Neural cell (in vitro differentiated cells): ENCODE data around the gene GGA1. TPM values are rescaled to one million over a fixed set of nuclear protein-coding genes. Genes with fewer than 3 reads are reported as not detected.
"Not testable (repeated sequence)": the region's sequence is repeated elsewhere in the genome, so short reads cannot be mapped to it uniquely, and the experiment has no call there.

Experiments
- H2AFZ ChIP-seq: fragments of 200-600, 300-800 bp; sonication (generic), shearing (Covaris generic); 2 replicates; pipeline ENCODE4 v1.6.0; 2014; ENCODE audit warnings: low read depth, mild to moderate bottlenecking, antibody characterized with exemption, low read length, moderate library complexity
- H3F3A ChIP-seq: fragments of 200-600 bp; shearing (Covaris generic); 2 replicates; pipeline ENCODE4 v1.6.1; 2016; ENCODE audit warnings: mild to moderate bottlenecking, moderate library complexity, mixed read lengths, antibody characterized with exemption, low read length; ENCODE audit not compliant: insufficient read depth, poor library complexity, severe bottlenecking
- H3K27ac ChIP-seq: fragments of 200-600, 300-800 bp; sonication (generic), shearing (Covaris generic); 2 replicates; pipeline ENCODE4 v1.5.1; 2014; ENCODE audit warnings: mild to moderate bottlenecking, low read length, moderate library complexity
- H3K27me3 ChIP-seq: fragments of 300-800, 200-600 bp; sonication (generic), shearing (Covaris generic); 2 replicates; pipeline ENCODE4 v1.6.0; 2014; ENCODE audit warnings: mild to moderate bottlenecking, low read depth, low read length, moderate library complexity; ENCODE audit not compliant: insufficient read depth
- H3K36me3 ChIP-seq: fragments of 300-800, 200-600 bp; sonication (generic), shearing (Covaris generic); 2 replicates; pipeline ENCODE4 v1.5.1; 2014; ENCODE audit warnings: mild to moderate bottlenecking, antibody characterized with exemption, low read length, moderate library complexity; ENCODE audit not compliant: insufficient read depth
- H3K4me2 ChIP-seq: fragments of 300-800, 200-600 bp; sonication (generic), shearing (Covaris generic); 2 replicates; pipeline ENCODE4 v1.6.0; 2014; ENCODE audit warnings: mild to moderate bottlenecking, low read length
- H3K4me3 ChIP-seq: fragments of 300-800, 200-600 bp; sonication (generic), shearing (Covaris generic); 2 replicates; pipeline ENCODE4 v1.5.1; 2014; ENCODE audit warnings: mild to moderate bottlenecking, low read length, moderate library complexity
- H3K79me2 ChIP-seq: fragments of 200-600 bp; shearing (Covaris generic); replicated peaks from 2 replicates; pipeline ENCODE4 v1.6.0; 2014; ENCODE audit warnings: mild to moderate bottlenecking, low read length, moderate library complexity; ENCODE audit not compliant: insufficient read depth
- H3K9ac ChIP-seq: fragments of 300-800, 200-600 bp; sonication (generic), shearing (Covaris generic); 2 replicates; pipeline ENCODE4 v1.6.1; 2016; ENCODE audit warnings: mild to moderate bottlenecking, low read length, mixed read lengths
- H3K9me2 ChIP-seq: fragments of 200-600 bp; shearing (Covaris generic); 2 replicates; pipeline ENCODE4 v1.6.1; 2016; ENCODE audit warnings: mild to moderate bottlenecking, low read length, mixed read lengths; ENCODE audit not compliant: insufficient read depth
- H3K9me3 ChIP-seq: fragments of 200-600, 300-800 bp; sonication (generic), shearing (Covaris generic); 2 replicates; pipeline ENCODE4 v1.6.1; 2016; ENCODE audit warnings: mild to moderate bottlenecking, mixed run types, low read length, moderate library complexity, mixed read lengths
- H4K20me1 ChIP-seq: fragments of 200-600 bp; shearing (Covaris generic); 2 replicates; pipeline ENCODE4 v1.6.1; 2016; ENCODE audit warnings: mild to moderate bottlenecking, mixed run types; ENCODE audit not compliant: insufficient read depth
- CTCF ChIP-seq: fragments of 450-650 bp; IDR thresholded peaks from 2 replicates; pipeline ENCODE4 v1.5.1; 2014; ENCODE audit warnings: antibody characterized with exemption, mild to moderate bottlenecking, moderate library complexity; ENCODE audit not compliant: poor library complexity, severe bottlenecking
- EP300 ChIP-seq: fragments of 450-650 bp; conservative IDR thresholded peaks from 2 replicates; pipeline ENCODE4 v1.6.1; 2014; ENCODE audit warnings: antibody characterized with exemption, mild to moderate bottlenecking, moderate library complexity; ENCODE audit not compliant: poor library complexity, severe bottlenecking
- EZH2 ChIP-seq: fragments of 200-600, 300-800 bp; shearing (Covaris generic), sonication (generic); IDR thresholded peaks from 2 replicates; pipeline ENCODE4 v1.6.1; 2014; ENCODE audit warnings: antibody characterized with exemption, low read length, borderline replicate concordance, mild to moderate bottlenecking; ENCODE audit not compliant: insufficient read depth, poor library complexity, severe bottlenecking
- MXI1 ChIP-seq: fragments of 450-650 bp; conservative IDR thresholded peaks from 2 replicates; pipeline ENCODE4 v1.6.1; 2014; ENCODE audit warnings: antibody characterized with exemption, mild to moderate bottlenecking; ENCODE audit not compliant: poor library complexity, severe bottlenecking
- POLR2AphosphoS5 ChIP-seq: IDR thresholded peaks from 2 replicates; pipeline ENCODE4 v1.6.1; 2012
- RAD21 ChIP-seq: fragments of 450-650 bp; conservative IDR thresholded peaks from 2 replicates; pipeline ENCODE4 v1.6.1; 2014; ENCODE audit warnings: antibody characterized with exemption, mild to moderate bottlenecking, moderate library complexity
- SMC3 ChIP-seq: fragments of 450-650 bp; conservative IDR thresholded peaks from 2 replicates; pipeline ENCODE4 v1.6.1; 2014; ENCODE audit warnings: antibody characterized with exemption, mild to moderate bottlenecking, moderate library complexity; ENCODE audit not compliant: poor library complexity
- TAF1 ChIP-seq: IDR thresholded peaks from 2 replicates; pipeline ENCODE4 v1.6.1; 2012; ENCODE audit warnings: low read depth
- polyA plus RNA-seq: library from polyadenylated mRNA; depleted of rRNA; stranded (reverse); fragments of >200 nt; gene quantifications from 2 replicates; pipeline ENCODE4 v1.2.3, GENCODE V29; 2014
- TF ChIP-seq, protein P1 (sequence below): IDR thresholded peaks from 2 replicates; pipeline ENCODE4 v1.6.1; 2012; ENCODE audit warnings: borderline replicate concordance

Gene GGA1
- polyA plus RNA-seq, 1 donor from 2014 or later: 57.5 TPM

GRCh38 chr22:37588546-37589215, 20.0 kb upstream of the GGA1 start:
- Histone ChIP-seq H3K9me3 (no peaks in the 10 kb centered on the region), H3K9ac (no peak overlapping the region), H3K4me3 (no peak overlapping the region), H3K9me2 (no peaks in the 10 kb centered on the region), H2AFZ (no peak overlapping the region), H3K27me3 (no peaks in the 10 kb centered on the region), H3F3A (no peaks in the 10 kb centered on the region), H3K4me2 (no peak overlapping the region), H4K20me1 (no peaks in the 10 kb centered on the region), H3K79me2 (no peaks in the 10 kb centered on the region), H3K36me3 (no peaks in the 10 kb centered on the region), H3K27ac (no peak overlapping the region)
- TF ChIP-seq SMC3 (no peak), TAF1 (no peak), EP300 (no peak), POLR2AphosphoS5 (no peak), MXI1 (no peak), RAD21 (no peak), EZH2 (no peak), CTCF (no peak)
- TF ChIP-seq, protein P1, sequence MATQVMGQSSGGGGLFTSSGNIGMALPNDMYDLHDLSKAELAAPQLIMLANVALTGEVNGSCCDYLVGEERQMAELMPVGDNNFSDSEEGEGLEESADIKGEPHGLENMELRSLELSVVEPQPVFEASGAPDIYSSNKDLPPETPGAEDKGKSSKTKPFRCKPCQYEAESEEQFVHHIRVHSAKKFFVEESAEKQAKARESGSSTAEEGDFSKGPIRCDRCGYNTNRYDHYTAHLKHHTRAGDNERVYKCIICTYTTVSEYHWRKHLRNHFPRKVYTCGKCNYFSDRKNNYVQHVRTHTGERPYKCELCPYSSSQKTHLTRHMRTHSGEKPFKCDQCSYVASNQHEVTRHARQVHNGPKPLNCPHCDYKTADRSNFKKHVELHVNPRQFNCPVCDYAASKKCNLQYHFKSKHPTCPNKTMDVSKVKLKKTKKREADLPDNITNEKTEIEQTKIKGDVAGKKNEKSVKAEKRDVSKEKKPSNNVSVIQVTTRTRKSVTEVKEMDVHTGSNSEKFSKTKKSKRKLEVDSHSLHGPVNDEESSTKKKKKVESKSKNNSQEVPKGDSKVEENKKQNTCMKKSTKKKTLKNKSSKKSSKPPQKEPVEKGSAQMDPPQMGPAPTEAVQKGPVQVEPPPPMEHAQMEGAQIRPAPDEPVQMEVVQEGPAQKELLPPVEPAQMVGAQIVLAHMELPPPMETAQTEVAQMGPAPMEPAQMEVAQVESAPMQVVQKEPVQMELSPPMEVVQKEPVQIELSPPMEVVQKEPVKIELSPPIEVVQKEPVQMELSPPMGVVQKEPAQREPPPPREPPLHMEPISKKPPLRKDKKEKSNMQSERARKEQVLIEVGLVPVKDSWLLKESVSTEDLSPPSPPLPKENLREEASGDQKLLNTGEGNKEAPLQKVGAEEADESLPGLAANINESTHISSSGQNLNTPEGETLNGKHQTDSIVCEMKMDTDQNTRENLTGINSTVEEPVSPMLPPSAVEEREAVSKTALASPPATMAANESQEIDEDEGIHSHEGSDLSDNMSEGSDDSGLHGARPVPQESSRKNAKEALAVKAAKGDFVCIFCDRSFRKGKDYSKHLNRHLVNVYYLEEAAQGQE: no peak

DNA sequence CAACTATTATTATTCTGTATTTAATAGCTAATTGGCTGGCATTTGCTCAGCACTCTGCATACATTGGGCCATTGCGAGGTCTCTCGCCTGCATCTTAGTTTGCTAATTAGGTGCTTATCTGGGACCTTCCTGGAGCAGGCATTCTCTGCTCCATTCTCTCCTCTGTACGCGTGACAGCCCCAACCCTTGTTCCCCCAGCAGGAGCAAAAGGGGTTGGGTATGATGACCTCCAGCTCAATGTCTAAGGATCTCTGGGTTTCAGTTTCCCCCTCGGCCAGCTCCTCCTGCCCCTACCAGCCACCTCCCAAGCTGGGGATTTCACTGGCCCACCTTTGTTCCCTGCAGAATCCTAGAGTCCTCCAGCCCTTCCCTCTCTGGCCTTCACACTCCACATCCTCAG, 19.0 kb upstream of the GGA1 start:
- Histone ChIP-seq H3K79me2 (no peaks in the 10 kb centered on the region), H4K20me1 (no peaks in the 10 kb centered on the region), H3K9me2 (no peaks in the 10 kb centered on the region), H3K9me3 (no peaks in the 10 kb centered on the region), H2AFZ (no peak overlapping the region), H3K4me3 (no peak overlapping the region), H3K27me3 (no peaks in the 10 kb centered on the region), H3K4me2 (no peak overlapping the region), H3K36me3 (no peaks in the 10 kb centered on the region), H3K9ac (no peak overlapping the region), H3F3A (no peaks in the 10 kb centered on the region), H3K27ac (no peak overlapping the region)
- TF ChIP-seq CTCF (no peak), TAF1 (no peak), POLR2AphosphoS5 (no peak), SMC3 (no peak), EP300 (no peak), MXI1 (no peak), RAD21 (no peak), EZH2 (no peak)
- TF ChIP-seq, protein P1: no peak

DNA sequence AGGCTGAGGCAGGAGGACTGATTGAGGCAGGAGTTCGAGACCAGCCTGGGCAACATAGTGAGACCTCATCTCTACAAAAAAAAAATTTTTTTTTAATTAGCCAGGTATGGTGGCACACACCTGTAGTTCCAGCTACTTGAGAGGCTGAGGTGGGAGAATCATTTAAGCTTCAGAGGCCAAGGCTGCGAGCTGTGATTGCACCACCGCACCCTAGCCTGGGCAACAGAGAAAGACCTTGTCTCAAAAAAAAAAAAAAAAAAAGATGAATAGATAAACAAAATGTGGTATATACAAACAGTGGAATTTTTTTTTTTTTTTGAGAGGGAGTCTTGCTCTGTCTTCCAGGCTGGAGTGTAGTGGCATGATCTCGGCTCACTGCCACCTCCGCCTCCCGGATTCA, 17.6 kb upstream of the GGA1 start:
- H2AFZ ChIP-seq, H3K9ac ChIP-seq, H3F3A ChIP-seq: not testable (repeated sequence)

More for the DNA sequence above, 17.6 kb upstream of the GGA1 start:
- not testable (repeated sequence) for H3K4me2 ChIP-seq, H3K9me2 ChIP-seq, H3K79me2 ChIP-seq, H3K4me3 ChIP-seq, H3K27ac ChIP-seq, H4K20me1 ChIP-seq, H3K27me3 ChIP-seq, H3K36me3 ChIP-seq, H3K9me3 ChIP-seq
